ENCODE data around the gene TTYH3. TPM values are rescaled to one million over a fixed set of nuclear protein-coding genes. Genes with fewer than 3 reads are reported as not detected.

Gene TTYH3
- total and polyA plus RNA-seq, 2 of the 8 experiments (the other 6 are each of a cell fraction or from before 2014, with no cell fraction given): 66.2 to 169 TPM

DNA sequence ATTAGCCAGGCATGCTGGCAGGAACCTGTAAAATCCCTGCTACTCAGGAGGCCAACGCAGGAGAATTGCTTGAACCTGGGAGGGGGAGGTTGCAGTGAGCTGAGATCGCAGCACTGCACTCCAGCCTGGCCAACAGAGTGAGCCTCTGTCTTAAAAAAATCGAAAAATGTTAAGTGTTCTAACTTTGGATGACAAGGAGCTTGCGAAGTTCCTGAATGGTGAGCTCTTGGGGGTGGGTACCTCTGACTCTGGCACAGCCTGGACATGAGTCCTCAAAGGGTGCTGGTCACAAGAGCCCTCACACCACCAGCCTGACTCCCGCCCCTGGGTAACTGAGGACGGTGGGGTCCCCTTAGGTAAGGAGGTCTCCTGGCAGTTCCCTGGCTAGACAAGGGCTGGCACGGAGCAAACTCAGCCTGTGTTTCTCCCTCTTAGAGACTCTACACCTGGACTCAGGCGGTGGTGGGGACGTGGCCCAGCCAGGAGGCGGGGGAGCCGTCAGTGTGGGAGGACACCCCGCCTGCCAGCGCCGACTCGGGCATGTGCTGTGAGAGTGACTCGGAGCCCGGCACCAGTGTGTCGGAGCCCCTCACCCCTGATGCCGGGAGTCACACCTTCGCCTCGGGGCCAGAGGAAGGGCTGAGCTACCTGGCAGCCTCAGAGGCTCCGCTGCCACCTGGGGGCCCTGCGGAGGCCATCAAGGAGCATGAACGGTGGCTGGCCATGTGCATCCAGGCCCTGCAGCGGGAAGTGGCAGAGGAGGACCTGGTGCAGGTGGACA lies 80.3 kb downstream of the TTYH3 start:
- Histone ChIP-seq H3K79me1 (ENCODE audit: low read depth, low read length) (no peaks in the 10 kb centered on the region; the same call in 1 of the 2 replicates), H2BK5ac (ENCODE audit: low read depth, low read length) (no peak overlapping the region), H4K91ac (replicated peaks; ENCODE audit: insufficient read length, low read length) (no peak overlapping the region), H4K5ac (ENCODE audit: insufficient read length, low read depth, low read length) (no peak overlapping the region), H3K79me2 (ENCODE audit: control insufficient read depth in 1 of 2, insufficient read depth in 2 of 2, low read length in 2 of 2) (no peaks in the 10 kb centered on the region), H3K18ac (ENCODE audit: extremely low read depth, low read length) (no peak overlapping the region), H3K4ac (replicated peaks; ENCODE audit: insufficient read length, low read depth, low read length) (no peak overlapping the region), H3K23me2 (ENCODE audit: low read depth, low read length) (no peaks in the 10 kb centered on the region), H3K4me3 (ENCODE audit: extremely low read depth in 1 of 4, insufficient read depth in 2 of 4, low read depth in 3 of 4, low read length in 4 of 4) (no peak overlapping the region), H4K8ac (ENCODE audit: extremely low read depth, insufficient read depth, low read length) (no peak overlapping the region), H2BK120ac (replicated peaks; ENCODE audit: low read depth, low read length) (no peak overlapping the region), H3K14ac (ENCODE audit: insufficient read length) (no peak overlapping the region), H2BK20ac (ENCODE audit: low read length) (no peak overlapping the region), H3K56ac (replicated peaks; ENCODE audit: insufficient read length, low read depth, low read length) (no peak overlapping the region), H4K20me1 (replicated peaks in 1 of 2; ENCODE audit: control insufficient read depth in 1 of 2, insufficient read depth in 2 of 2, low read length in 2 of 2) (peaks cover 1 to 3% of the 10 kb centered on the region in 2 experiments), H3K4me1 (replicated peaks in 1 of 4; ENCODE audit: control insufficient read depth in 3 of 4, insufficient read depth in 4 of 4, low read length in 3 of 4) (peaks cover 0 to 5% (median under 1%) of the 10 kb centered on the region in 4 experiments; a peak in 2 of 7 replicates), H2BK15ac (ENCODE audit: low read length) (no peak overlapping the region), H3K9me3 (ENCODE audit: insufficient read depth in 2 of 2, low read depth in 1 of 2, low read length in 1 of 2) (no peaks in the 10 kb centered on the region), H3K27me3 (replicated peaks in 1 of 4; ENCODE audit: control insufficient read depth in 3 of 4, extremely low read depth in 1 of 4, insufficient read depth in 3 of 4, low read length in 3 of 4) (no peaks in the 10 kb centered on the region), H2AFZ (ENCODE audit: low read length) (no peak overlapping the region), H3K4me2 (ENCODE audit: insufficient read depth in 1 of 2, low read depth in 2 of 2, low read length in 2 of 2) (no peak overlapping the region), H3K23ac (ENCODE audit: insufficient read length) (no peak overlapping the region), H3K36me3 (ENCODE audit: control insufficient read depth in 2 of 4, insufficient read depth in 4 of 4, low read length in 3 of 4) (peaks cover 0 to 3% (median under 1%) of the 10 kb centered on the region in 4 experiments; a peak in 4 of 8 replicates), H2AK5ac (ENCODE audit: low read depth, low read length) (no peak overlapping the region), H2BK12ac (ENCODE audit: low read depth, low read length) (no peak overlapping the region), H3K9ac (replicated peaks in 1 of 4; ENCODE audit: extremely low read depth in 1 of 4, low read depth in 3 of 4, low read length in 3 of 4) (no peak overlapping the region), H3K27ac (ENCODE audit: low read depth, low read length) (no peak overlapping the region)
- FAIRE-seq (no peak), DNase-seq (ENCODE audit: low read depth in 1 of 2, low spot score in 2 of 2) (no peak)
- 90% methylated on average over 25 of the region's 25 CpGs; no CpG with 5 or more reads in 1 of the 2 experiments for WGBS, 2 experiments (ENCODE audit: extremely low coverage in 1 of 2, insufficient coverage in 1 of 2, insufficient read length in 1 of 2, insufficient replicate concordance in 2 of 2, low coverage in 1 of 2, low lambda C conversion rate in 2 of 2, missing lambda C conversion rate in 1 of 2)
- ChIA-PET CTCF (ENCODE audit: partially characterized antibody) (interaction anchor here (0.6 to 9.1 kb wide), 12 partner anchors 12 to 434 kb away, joined by 3 to 92 read pairs (median 4); partner anchors contain the start of gene AMZ1), POLR2A (ENCODE audit: partially characterized antibody) (interaction anchor here (1.4 kb wide), 1 partner anchor 15 kb away, joined by 3 read pairs; no protein-coding TSS in a partner anchor)
- TF ChIP-seq, protein P1, sequence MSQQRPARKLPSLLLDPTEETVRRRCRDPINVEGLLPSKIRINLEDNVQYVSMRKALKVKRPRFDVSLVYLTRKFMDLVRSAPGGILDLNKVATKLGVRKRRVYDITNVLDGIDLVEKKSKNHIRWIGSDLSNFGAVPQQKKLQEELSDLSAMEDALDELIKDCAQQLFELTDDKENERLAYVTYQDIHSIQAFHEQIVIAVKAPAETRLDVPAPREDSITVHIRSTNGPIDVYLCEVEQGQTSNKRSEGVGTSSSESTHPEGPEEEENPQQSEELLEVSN (IDR thresholded peaks at IDR 0.05): peak; percentile 42
- TF ChIP-seq SIX5 (IDR thresholded peaks at IDR 0.05; ENCODE audit: low read depth, low read length) (no peak), MAX (IDR thresholded peaks at IDR 0.05) (peak; percentile 44; the same call in 1 of the 2 replicates)

Measured in H1 (cell line).